HG02852 (cell line): ENCODE results near the gene HABP2.

Experiments
- ATAC-seq: cut with Tn5 transposase; IDR thresholded peaks from one replicate; pipeline ENCODE4 v1.9.1; 2021; ENCODE audit warnings: mild to moderate bottlenecking, moderate library complexity; ENCODE audit not compliant: unreplicated experiment

The HABP2 gene

DNA sequence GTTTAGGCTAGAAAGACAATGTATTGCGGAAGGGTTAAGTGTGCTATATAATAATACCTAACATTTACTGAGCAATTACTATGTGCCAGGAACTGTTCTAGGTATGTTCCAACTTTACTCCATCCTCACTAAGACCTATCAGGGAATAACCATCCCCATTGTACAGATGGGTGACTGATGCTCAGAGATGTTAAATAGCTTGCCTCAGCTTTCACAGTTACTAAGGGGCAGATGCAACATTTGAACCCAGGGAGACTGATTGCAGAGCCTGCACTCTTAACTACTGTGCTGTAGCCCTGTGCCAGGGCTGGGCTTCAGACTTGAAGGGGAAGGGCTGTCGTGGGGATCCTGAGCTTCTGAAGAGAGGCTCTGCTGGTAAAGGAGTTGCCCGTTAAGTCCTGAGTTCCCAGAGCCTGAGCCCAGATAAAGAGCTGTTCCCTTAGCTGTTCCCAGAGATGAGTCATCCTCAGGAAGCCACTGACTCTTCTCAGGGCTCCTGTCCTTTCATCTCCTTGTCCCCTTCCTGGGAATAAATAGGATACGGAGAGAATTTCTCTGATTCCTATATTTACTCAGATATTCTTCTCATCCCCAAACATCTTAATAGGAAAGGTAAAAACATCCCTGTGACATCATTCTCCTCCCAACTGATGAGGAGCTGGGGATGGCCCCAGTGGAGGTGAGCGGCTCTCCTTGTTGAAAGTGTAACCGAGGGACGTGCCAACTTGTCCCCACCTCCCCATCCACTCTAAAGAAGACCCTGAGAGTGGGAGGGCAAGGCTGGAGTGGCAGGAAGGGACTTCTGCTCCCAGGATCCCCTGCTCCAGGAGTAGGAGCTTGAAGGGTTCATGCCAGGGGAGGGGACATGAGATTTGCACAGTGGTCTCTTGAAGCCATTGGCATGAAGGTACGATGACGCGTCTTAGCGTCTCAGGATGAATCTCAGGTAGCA lies 28.0 kb upstream of the HABP2 start:
- ATAC-seq = no peak

DNA sequence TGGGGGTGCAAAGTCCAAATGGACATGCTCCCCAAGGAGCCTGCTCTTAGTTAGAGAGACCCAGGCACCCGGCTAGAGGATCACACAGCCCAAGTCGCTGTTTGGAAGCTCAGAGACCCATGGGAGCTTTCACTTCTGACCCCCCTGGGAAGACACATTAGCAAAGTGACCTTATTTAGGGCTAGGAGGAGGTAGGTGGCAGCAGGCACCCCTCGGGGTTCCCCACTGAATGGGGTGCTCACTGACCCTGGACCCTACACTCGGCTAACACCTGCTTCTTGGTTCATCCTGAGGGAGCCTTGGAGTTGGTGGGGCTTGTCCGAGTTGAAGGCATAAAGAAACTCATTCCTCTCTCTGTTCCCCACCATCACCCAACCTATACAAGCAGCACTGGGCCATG lies 27.1 kb upstream of the HABP2 start:
- no peak for ATAC-seq

DNA sequence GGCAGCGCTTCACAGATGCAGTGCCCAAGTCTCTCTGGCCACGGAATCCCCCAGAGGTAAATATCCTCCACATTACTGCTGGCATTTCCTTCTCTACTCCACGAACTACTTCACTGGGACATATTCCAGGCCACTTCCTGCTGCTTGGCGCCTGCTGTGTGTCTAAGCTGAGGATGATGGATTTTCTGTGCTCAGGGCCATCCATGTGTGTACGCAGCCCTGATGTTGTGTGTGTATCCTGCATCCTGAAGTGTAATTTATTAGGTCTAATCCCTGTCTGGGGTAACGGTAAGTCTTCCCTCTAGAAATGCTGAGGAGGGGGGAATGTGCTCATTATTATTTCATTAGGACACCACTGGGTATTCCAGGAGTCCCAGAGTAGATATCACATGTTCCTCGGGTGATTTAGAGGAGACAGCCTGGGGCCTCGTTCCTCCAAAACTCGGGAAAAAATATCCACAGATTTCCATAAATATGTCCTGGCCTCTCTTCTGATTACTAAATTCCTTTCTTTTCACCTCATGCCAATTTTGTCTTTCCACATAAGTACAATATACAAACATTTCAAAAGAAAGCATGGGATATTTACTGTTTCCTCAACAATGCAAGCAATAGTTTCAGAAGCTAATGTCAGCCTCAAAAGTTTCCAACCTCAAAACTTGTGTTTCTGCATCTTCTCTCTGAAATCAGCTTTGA lies 25.5 kb upstream of the HABP2 start:
- ATAC-seq = no peak

DNA sequence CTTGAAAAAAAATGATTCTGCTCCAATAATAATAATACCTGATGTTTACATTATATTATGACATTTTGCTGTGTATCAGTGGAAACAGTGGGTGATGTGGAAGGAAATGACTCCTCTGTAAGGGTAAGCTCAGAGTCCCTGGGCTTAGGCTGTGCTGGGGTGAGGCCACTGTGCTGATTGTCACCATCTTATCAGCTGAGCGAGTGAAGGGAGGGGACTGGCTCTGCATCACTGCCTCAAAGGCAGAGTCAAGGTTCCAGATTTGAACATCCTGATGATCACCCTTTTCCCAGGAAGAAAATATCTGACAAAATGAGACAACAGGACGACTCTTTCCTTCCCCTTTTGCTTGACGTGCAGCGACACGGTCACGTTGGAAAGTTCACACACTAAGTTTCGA lies 24.0 kb upstream of the HABP2 start:
- no peak for ATAC-seq

DNA sequence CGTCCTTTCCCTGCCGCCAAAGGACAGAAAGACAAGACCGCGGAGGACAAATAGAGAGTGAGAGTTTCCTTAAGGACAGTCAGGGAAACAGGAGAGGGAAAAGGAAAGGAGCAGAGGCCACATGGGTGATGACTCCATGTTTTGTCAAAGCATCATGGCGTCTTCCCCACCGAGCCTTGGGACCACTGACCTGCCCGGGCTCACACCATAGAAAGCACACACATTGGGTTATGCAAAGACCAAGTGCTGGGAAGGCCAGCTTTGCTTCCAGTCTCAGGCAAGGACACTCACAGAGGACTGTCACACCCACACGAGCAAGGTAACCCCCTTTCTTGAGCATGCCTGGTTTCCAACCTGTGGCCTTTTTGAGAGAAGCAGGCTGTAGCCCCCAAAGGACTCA lies 23.3 kb upstream of the HABP2 start:
- ATAC-seq = no peak

DNA sequence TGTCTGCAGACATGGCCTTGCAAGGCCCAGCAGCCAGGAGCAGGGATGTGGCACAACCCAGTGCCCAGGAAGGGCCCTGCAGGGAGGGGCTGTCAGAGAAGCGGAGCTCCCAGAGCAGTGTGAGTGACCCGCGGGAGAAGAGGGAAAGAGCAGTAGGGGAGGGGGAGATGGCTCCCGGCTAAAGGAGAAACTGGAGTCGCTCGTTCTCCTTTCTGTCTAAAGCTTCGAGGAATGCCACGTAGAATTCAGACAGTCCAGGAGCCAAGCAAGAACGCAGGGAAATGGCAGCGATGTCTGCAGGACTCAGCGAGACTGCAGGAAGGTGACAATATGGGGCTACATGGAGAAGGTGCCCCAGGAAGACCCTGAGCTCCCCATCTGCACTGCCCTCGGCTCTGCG lies 22.4 kb upstream of the HABP2 start:
- no peak for ATAC-seq

DNA sequence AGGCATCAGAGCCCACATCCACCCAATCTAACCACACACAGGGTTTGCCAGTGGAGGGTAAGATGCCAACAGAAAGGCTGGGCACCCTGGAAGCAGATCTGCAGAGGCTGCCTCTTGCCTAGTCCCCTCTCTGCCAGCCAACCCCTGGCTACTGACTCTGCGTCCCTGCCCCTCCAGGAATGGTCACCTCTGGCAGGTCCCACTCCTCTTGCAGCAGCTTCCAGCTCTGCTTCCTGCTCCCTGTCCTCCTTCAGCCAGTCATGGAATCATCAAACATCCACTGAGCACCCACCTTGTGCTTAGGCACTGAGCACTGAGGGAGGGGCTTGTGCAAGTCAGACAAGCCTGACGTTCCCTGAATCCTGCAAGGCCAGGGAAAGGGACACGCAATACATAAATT lies 20.1 kb upstream of the HABP2 start:
- no peak for ATAC-seq

DNA sequence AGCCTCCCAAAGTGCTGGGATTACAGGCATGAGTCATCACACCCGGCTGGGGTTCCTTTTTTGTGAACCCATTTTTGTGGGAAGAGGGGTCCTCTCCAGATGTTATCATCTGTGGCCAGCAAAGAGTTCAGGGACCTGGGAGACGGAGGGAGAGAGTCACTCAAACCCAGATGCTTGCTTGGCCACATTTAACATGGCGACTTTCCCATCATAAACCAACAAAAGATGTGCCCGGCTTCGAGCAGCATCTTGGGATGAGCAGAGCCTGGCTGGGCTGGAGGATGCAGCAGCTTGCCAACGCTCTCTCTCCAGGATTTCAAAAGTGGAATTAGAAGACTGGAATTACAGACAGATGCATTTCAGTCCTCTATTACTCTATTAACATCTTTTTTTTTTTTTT lies 19.1 kb upstream of the HABP2 start:
- ATAC-seq = no peak

DNA sequence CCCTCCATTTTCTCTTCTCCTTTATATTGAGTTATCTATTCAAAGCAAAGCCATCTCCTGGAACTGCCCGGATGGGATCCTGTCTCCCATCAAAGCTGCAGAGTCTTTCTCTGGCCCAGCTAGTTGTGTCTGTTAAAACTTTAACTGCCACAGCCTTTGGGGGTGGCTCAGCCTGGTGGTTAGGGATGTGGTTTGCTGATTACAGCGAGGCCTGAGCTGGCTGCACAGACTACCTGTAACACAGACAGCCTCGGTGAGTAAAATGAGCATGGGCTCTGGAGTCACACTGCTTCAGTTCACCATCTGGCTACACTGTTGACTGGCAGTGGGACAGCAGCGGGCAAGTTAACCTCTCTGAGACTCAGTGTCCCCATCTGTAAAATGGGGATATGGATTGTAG lies 18.4 kb upstream of the HABP2 start:
- ATAC-seq = no peak

DNA sequence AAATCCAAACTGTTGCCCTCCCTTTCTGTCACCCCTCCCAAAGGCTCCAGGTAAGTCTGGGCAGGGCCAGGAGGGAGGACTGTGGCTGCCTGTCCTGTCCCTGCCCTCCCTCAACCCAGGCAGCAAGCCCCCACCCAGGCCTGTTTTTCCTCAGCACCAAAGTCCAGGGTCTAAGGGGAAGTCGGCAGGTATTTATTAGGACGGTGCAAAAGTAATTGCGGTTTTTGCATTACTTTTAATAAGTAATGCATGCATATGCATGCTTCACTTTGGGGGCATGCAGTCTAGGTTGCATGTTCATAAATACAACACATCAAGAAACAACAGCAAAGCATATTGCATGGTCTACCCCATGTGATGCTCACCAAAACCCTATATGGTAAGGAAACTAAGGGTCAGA lies 15.2 kb upstream of the HABP2 start:
- ATAC-seq = no peak

DNA sequence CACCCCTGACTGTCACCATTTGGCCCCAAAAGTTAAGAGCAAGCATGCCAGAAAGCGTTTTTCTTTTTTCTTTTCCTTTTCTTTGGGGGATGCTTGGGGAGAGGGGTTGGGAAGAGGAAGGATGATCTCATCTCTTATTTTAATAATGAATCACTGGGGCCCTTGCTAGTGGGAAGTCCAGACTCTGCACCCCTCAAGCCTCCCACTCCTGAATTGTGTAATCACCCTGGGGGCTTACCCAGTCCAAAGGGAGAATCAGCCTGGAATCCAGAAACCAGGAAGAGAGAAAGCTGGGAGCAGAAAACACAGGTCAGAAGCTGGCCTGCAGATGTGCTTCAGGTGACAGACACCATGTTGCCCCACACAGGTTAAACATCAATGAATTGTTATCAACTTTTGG lies 14.7 kb upstream of the HABP2 start:
- no peak for ATAC-seq

DNA sequence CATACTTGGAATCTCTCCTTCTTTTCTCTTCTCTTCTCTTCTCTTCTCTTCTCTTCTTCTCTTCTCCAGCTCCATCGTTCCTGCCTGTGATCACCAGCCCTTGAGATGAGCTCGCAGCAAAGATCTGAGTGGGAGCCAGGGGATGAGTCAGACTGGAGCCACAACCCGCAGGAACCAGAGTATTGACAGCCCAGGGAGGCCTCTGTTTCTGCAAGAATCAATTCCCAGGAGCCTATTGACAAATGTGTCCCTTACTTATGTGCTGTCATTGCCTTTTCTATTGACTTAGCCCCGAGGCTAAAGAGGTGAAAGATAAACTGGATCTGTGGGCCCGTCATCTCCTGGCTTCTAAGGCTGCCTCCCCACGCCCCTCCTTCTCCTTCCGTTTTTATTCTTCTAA lies 13.1 kb upstream of the HABP2 start:
- ATAC-seq = no peak

DNA sequence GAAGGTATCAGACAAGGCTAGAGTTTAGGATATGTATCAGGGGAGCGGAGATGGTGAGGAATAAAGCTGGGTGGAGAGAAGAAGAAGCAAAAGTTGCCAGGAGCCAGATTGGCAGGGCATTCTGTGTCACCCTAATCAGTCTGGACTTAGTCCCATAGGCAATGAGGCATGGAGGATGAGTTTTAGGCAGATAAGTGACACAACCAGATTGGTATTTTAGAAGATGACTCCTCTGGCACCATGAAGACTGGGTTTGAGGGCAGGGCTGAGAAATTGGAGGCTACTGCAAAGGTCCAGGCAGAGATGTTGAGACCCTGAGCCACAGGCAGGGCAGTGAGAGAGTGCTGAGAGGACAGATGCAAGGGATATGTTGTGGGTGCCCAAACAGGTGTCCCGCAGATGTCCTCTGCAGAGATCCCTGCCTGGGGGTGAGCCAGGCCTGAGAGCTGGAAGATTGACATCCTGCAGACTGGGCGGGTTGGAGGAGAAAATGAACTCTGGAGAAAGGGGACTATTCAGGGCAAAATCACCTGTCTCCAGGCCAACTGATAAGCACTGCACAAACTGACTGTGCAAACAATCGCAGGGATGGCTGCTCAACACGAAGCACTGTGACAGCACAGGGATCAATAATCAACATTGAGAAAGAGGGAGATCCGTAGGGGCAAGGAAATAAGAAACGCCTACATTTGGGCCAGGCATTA lies 11.9 kb upstream of the HABP2 start:
- no peak for ATAC-seq

DNA sequence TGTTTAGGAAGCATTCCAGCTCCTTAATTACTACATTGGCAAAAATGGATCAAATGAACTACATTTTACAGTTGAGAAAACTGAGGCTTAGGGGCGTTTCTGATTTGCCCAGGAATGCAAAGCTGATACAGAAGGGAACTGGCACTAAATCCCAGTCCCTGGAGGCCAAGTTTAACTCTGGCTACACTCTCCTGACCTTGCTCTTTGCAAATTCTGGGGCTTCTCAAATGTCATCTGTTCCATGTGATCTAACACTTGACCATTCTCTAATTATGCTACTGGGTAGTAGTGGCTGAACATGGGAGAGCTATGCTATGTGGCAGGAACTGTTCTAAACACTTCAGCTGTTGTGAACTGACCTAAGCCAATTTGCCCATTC lies 11.3 kb upstream of the HABP2 start:
- no peak for ATAC-seq

DNA sequence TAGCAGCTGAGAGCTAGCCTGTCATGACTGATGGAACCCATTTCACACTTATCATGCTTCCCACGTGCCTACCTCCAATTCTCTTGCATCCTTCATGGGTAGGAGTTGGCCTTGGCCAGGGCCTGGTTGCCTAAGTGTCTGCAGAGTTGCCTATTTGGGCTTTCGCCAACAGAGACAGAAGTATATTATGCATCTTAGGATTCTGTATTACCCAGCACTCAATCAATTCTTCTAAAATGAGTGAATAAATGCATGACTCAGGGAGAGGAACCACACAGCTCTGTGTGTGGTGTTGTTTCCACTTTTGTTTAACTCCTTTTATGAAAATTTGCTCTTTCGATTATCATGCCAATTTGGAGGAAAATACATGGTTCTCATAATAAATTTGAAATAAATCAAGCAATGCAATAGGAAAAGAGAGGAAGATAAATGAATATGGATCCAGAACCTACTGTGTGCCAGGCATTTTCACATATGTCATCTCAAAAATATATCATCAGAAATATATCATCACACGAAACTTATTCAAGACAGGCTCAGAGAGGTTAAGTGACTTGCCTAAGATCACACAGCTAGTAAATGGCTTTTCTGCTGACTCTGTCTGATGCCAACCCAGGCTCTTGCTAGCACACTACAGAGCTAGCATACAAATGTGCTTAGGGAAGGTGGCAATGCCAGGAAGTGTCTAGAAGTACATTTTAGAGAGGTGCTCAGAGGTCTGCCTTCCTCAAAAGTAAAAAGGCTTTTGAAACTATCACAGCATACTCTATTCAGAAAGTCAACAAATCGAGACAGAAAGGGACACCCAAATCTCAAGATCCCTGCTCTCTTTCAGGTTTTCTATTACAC lies 9.5 kb upstream of the HABP2 start:
- ATAC-seq = no peak

DNA sequence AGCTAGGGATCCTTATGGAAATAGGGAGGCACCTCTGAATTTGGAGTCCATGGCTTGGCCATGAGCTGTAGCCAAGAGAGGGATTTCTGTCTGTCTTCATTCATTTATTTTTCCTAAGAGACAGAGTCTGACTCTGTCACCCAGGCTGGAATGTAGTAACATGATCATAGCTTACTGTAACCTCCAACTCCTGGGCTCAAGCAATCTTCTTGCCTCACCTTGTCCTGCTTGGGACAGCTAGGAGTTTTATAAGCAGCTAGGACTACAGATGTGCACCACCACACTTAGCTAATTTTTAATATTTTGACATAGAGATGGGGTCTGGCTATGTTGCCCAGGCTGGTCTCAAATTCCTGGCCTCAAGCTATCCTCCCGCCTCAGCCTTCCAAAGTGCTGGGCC lies 8.5 kb upstream of the HABP2 start:
- no peak for ATAC-seq

DNA sequence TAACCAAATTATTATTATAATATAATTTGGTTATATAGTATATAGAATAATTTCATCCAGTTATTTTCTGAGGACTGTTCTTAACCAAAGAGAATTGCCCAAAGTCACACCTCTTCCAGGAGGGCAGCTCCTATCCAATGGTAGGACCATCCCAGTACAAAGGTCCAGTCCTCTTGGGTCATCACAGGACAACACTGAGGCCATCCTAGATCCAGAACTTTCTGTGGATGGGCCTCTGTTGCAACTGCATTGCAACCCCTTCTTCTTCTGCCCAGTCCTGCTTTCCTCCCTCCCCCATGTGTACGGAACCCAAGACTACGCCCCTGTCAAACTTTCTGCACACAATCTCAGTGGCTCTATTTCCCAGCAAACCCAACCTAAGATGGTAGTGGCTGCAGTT lies 5.4 kb upstream of the HABP2 start:
- no peak for ATAC-seq

DNA sequence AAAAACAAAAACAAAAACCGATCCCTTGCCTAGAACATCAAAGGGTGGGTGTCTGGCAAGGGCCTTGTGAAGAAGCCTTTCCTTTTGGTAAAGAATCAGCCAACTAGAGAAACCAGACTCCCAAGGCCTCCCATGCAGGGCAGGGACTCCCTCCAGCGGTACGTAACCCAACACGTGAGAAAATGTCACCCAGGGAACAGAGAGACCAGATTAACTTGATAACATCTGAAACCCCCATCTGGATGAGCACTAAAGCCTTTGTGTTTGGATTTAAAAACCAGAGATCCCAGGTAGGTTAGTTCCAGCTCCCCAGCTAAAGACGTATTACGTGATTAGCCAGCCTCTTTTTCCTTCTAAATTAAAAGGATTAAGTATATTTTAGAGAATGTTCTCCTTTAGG lies 3.0 kb upstream of the HABP2 start:
- ATAC-seq = no peak

DNA sequence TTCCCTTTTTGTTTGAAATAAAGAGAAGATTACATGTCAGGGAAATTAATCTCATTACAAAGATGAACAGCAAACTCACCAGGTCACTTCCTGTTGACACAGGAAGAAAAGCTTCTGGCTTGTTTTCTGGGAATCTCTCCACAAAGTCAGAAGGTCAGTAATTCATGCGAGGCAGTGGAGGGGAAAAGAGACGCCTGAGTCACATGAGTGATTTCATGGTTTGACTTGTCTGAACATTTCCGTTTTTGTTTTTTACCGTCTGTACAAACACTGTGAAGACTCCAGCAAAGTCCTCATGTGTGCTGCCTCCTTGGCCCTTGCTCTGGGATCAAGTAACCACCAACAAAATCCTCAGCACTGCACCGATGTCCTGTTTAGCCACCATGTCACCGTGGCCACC lies 2.5 kb upstream of the HABP2 start:
- ATAC-seq = peak; percentile 56

DNA sequence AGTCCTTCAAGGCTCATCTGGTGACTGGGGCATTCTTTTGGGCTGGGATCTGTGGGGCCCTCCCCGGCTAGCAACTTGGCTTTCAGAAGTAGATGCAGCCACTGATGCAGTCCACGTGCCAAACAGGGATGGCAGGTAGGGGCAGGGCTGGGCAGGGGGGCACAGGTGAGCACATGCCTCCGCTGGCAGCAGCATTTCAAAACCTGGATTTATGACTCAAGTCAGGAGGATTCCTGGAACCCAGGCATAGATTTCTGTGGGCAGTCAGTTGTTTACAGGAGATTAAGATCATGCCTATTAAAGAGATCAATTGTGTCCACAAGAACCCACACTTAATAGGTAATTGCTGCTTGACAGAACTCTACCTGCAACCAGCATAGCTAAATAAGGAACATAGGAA lies 839 bp upstream of the HABP2 start:
- ATAC-seq = no peak

DNA sequence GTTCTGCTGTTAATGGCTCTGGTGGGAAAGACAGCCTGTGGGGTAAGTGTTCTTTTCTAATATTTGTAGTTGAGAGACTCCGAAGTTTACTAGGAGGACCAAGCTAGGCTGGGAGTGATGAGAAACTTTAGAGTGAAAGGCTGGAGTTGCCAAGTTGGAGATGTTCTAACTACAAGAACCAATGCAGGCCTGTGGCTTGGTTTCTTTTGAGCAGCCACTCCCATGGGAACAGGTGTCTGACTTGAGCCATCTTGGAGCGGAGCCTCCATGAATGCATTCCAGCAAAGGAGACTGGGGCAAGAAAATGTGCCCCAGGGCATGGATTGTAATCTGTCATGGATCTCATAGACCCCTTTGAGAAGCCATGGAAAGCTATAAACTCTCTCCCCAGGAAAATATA lies 296 bp downstream of the HABP2 start:
- no peak for ATAC-seq
